DOHH2 (cell line): ENCODE results near the gene ITGA2.

Experiments
- H3F3A ChIP-seq: fragments of 200-600 bp; sonication (generic), shearing (Covaris generic); 2 replicates; pipeline ENCODE4 v1.6.0; 2016; ENCODE audit warnings: antibody characterized with exemption, mild to moderate bottlenecking; ENCODE audit not compliant: control insufficient read depth, insufficient read depth
- H3K27ac ChIP-seq: fragments of 200-600 bp; sonication (generic); 2 replicates; pipeline ENCODE4 v1.5.1; 2014; ENCODE audit warnings: low read depth, mild to moderate bottlenecking, low read length, moderate library complexity
- H3K27me3 ChIP-seq: fragments of 200-600 bp; sonication (generic); 2 replicates; pipeline ENCODE4 v1.6.1; 2014; ENCODE audit warnings: mild to moderate bottlenecking, low read length, mixed read lengths; ENCODE audit not compliant: control insufficient read depth
- H3K36me3 ChIP-seq: fragments of 200-600 bp; sonication (generic); 2 replicates; pipeline ENCODE4 v1.6.1; 2014; ENCODE audit warnings: mild to moderate bottlenecking, low read length, moderate library complexity, mixed read lengths; ENCODE audit not compliant: control insufficient read depth
- H3K4me1 ChIP-seq: fragments of 200-600 bp; sonication (generic); 2 replicates; pipeline ENCODE4 v1.6.1; 2014; ENCODE audit warnings: mild to moderate bottlenecking, low read length, mixed read lengths; ENCODE audit not compliant: control insufficient read depth
- H3K4me2 ChIP-seq: fragments of 200-600 bp; sonication (generic); 2 replicates; pipeline ENCODE4 v1.6.0; 2014; ENCODE audit warnings: mild to moderate bottlenecking, low read length, moderate library complexity
- H3K4me3 ChIP-seq: fragments of 200-600 bp; sonication (generic); 2 replicates; pipeline ENCODE4 v1.5.1; 2014; ENCODE audit warnings: mild to moderate bottlenecking, low read length, mixed read lengths
- H3K79me2 ChIP-seq: fragments of 200-600 bp; sonication (generic); 2 replicates; pipeline ENCODE4 v1.6.1; 2014; ENCODE audit warnings: mild to moderate bottlenecking, low read length, mixed read lengths; ENCODE audit not compliant: control insufficient read depth
- H3K9me2 ChIP-seq: fragments of 200-600 bp; sonication (generic); replicated peaks from 2 replicates; pipeline ENCODE4 v1.6.1; 2014; ENCODE audit warnings: mild to moderate bottlenecking, low read length, mixed read lengths; ENCODE audit not compliant: control insufficient read depth
- H3K9me3 ChIP-seq: fragments of 200-600 bp; sonication (generic); 2 replicates; pipeline ENCODE4 v1.6.1; 2014; ENCODE audit warnings: antibody characterized with exemption, low read length, mixed read lengths; ENCODE audit not compliant: control insufficient read depth, insufficient read depth
- H4K20me1 ChIP-seq: fragments of 200-600 bp; sonication (generic); 2 replicates; pipeline ENCODE4 v1.6.0; 2014; ENCODE audit warnings: low read depth, mild to moderate bottlenecking, antibody characterized with exemption, low read length, moderate library complexity; ENCODE audit not compliant: control insufficient read depth, insufficient read depth
- EZH2phosphoT487 ChIP-seq: fragments of 200-600 bp; sonication (generic); IDR thresholded peaks from 2 replicates; pipeline ENCODE4 v1.6.1; 2017; ENCODE audit warnings: borderline replicate concordance, mild to moderate bottlenecking, antibody characterized with exemption, low read length, moderate library complexity, mixed read lengths
- TF ChIP-seq, protein P1 (sequence below): fragments of 200-600 bp; sonication (generic); IDR thresholded peaks from one replicate; pipeline ENCODE4 v1.5.1; 2014; ENCODE audit warnings: antibody characterized with exemption, mild to moderate bottlenecking, low read depth, low read length; ENCODE audit not compliant: poor library complexity, severe bottlenecking

Gene ITGA2

GRCh38 chr5:53120165-53120564 is 131.0 kb downstream of the ITGA2 start:
- Histone ChIP-seq H3K4me1 (no peaks in the 10 kb centered on the region), H3K4me2 (no peak overlapping the region), H3K36me3 (no peaks in the 10 kb centered on the region), H3K27me3 (0 out of 2 replicates have a peak, but pooled peaks cover 2% of the 10 kb centered on the region), H3K9me3 (no peaks in the 10 kb centered on the region), H4K20me1 (no peaks in the 10 kb centered on the region), H3K9me2 (no peaks in the 10 kb centered on the region), H3F3A (no peaks in the 10 kb centered on the region), H3K4me3 (no peak overlapping the region), H3K79me2 (no peaks in the 10 kb centered on the region), H3K27ac (no peak overlapping the region)
- TF ChIP-seq EZH2phosphoT487: no peak
- TF ChIP-seq, protein P1, sequence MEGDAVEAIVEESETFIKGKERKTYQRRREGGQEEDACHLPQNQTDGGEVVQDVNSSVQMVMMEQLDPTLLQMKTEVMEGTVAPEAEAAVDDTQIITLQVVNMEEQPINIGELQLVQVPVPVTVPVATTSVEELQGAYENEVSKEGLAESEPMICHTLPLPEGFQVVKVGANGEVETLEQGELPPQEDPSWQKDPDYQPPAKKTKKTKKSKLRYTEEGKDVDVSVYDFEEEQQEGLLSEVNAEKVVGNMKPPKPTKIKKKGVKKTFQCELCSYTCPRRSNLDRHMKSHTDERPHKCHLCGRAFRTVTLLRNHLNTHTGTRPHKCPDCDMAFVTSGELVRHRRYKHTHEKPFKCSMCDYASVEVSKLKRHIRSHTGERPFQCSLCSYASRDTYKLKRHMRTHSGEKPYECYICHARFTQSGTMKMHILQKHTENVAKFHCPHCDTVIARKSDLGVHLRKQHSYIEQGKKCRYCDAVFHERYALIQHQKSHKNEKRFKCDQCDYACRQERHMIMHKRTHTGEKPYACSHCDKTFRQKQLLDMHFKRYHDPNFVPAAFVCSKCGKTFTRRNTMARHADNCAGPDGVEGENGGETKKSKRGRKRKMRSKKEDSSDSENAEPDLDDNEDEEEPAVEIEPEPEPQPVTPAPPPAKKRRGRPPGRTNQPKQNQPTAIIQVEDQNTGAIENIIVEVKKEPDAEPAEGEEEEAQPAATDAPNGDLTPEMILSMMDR: no peak

DNA sequence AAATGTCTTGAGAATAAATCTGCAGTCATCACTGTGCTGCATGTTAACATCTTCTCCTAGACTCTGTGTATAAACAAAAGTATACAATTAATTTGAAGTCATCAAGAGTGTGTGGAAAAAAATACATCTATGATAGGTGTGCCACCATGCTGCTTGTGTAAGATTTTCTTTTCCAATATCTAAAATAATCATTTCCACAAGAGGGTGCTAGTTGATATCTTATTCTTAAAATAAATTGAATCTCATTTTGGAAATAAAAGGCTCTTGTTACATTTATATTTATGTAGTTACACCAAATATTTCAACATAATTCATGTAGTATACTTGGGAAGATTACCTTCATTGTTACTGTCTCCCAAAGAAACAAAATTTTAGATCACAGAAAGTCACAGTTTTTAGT is 134.6 kb downstream of the ITGA2 start:
- Histone ChIP-seq H3K4me1 (no peaks in the 10 kb centered on the region), H3K9me2 (no peaks in the 10 kb centered on the region), H3K27me3 (0 out of 2 replicates have a peak, but pooled peaks cover 2% of the 10 kb centered on the region), H3K27ac (no peak overlapping the region), H3K9me3 (no peaks in the 10 kb centered on the region), H3K4me2 (no peak overlapping the region), H3K79me2 (no peaks in the 10 kb centered on the region), H4K20me1 (no peaks in the 10 kb centered on the region), H3K36me3 (no peaks in the 10 kb centered on the region), H3F3A (no peaks in the 10 kb centered on the region), H3K4me3 (no peak overlapping the region)
- TF ChIP-seq, protein P1: peak; percentile 18
- no peak for TF ChIP-seq EZH2phosphoT487

- Histone ChIP-seq H3K4me3 (no peak overlapping the region), H3K27ac (no peak overlapping the region), H3K4me1 (no peaks in the 10 kb centered on the region), H3K9me3 (no peaks in the 10 kb centered on the region), H3K27me3 (no peaks in the 10 kb centered on the region), H3K4me2 (no peak overlapping the region), H3K36me3 (no peaks in the 10 kb centered on the region), H4K20me1 (no peaks in the 10 kb centered on the region), H3K79me2 (no peaks in the 10 kb centered on the region), H3K9me2 (no peaks in the 10 kb centered on the region), H3F3A (no peaks in the 10 kb centered on the region)
- no peak for TF ChIP-seq EZH2phosphoT487
- TF ChIP-seq, protein P1: no peak
These were observed 137.4 kb downstream of the ITGA2 start for GRCh38 chr5:53126521-53126920.

GRCh38 chr5:53127107-53127506 is 138.0 kb downstream of the ITGA2 start:
- Histone ChIP-seq H3K4me3 (no peak overlapping the region), H3K4me1 (no peaks in the 10 kb centered on the region), H3K27ac (no peak overlapping the region), H3K9me2 (no peaks in the 10 kb centered on the region), H3K4me2 (no peak overlapping the region), H4K20me1 (no peaks in the 10 kb centered on the region), H3K36me3 (no peaks in the 10 kb centered on the region), H3K79me2 (no peaks in the 10 kb centered on the region), H3F3A (no peaks in the 10 kb centered on the region), H3K9me3 (no peaks in the 10 kb centered on the region), H3K27me3 (no peaks in the 10 kb centered on the region)
- TF ChIP-seq, protein P1: no peak
- TF ChIP-seq EZH2phosphoT487: no peak
